A549 (cell line): ENCODE results near the gene MARCHF10.

ENCODE experiments used
- BHLHE40 ChIP-seq: IDR thresholded peaks from 2 replicates; pipeline ENCODE4 v1.6.1; 2012; ENCODE audit warnings: low read depth, low read length, inconsistent platforms
- CBX2 ChIP-seq: fragments of 200-600 bp; sonication (generic); IDR thresholded peaks from 2 replicates; pipeline ENCODE4 v1.6.1; 2016; ENCODE audit warnings: low read depth, mild to moderate bottlenecking, borderline replicate concordance
- CTCF ChIP-seq: fragments of >200 bp; sonication (Bioruptor Twin); formaldehyde crosslinking; IDR thresholded peaks from 3 replicates; pipeline ENCODE4 v1.5.1; 2016
- JUNB ChIP-seq: fragments of >200 bp; sonication (Bioruptor Twin); formaldehyde crosslinking; IDR thresholded peaks from 2 replicates; pipeline ENCODE4 v1.6.1; 2016
- MAFK ChIP-seq: fragments of 450-650 bp; IDR thresholded peaks from 2 replicates; pipeline ENCODE4 v1.6.1; 2014; ENCODE audit not compliant: partially characterized antibody
- POLR2A ChIP-seq: IDR thresholded peaks from 2 replicates; pipeline ENCODE4 v1.6.1; 2012; ENCODE audit warnings: mild to moderate bottlenecking, low read length
- RCOR1 ChIP-seq: fragments of 150-350 bp; IDR thresholded peaks from 2 replicates; pipeline ENCODE4 v1.6.1; 2014; ENCODE audit warnings: antibody characterized with exemption, low read length, low read depth
- REST ChIP-seq: fragments of 200-600 bp; sonication (generic); IDR thresholded peaks from 2 replicates; pipeline ENCODE4 v1.6.1; 2016; ENCODE audit warnings: antibody characterized with exemption, mild to moderate bottlenecking, moderate library complexity
- ZFP36 ChIP-seq: fragments of 450-650 bp; IDR thresholded peaks from 2 replicates; pipeline ENCODE4 v1.6.1; 2014; ENCODE audit warnings: borderline replicate concordance; ENCODE audit not compliant: partially characterized antibody

GRCh38 chr17:62756198-62756597, 51.9 kb downstream of the MARCHF10 start:
- TF ChIP-seq BHLHE40 (no peak), POLR2A (no peak), RCOR1 (no peak), MAFK (no peak), CTCF (no peak), JUNB (no peak), CBX2 (no peak), ZFP36 (no peak), REST (no peak)
